ENCODE measurements around the gene CREBBP. TPM values are rescaled to one million over a fixed set of nuclear protein-coding genes. Genes with fewer than 3 reads are reported as not detected.

CREBBP gene
- total RNA-seq, 1 donor from 2014 or later, result 11.3 TPM

GRCh38 chr16:3781421-3781820, 99.1 kb downstream of the CREBBP start:
- no peak for TF ChIP-seq CTCF (conservative IDR thresholded peaks at IDR 0.05; ENCODE audit: low read depth, low read length)
- no peak overlapping the region for H3K4me3 ChIP-seq (ENCODE audit: low read depth, low read length)
- DNase-seq (ENCODE audit: low read depth), result no peak

- DNase-seq (ENCODE audit: low read depth), result no peak
- peak; percentile 16 for TF ChIP-seq CTCF (conservative IDR thresholded peaks at IDR 0.05; ENCODE audit: low read depth, low read length)
- no peak overlapping the region for H3K4me3 ChIP-seq (ENCODE audit: low read depth, low read length)
These were observed 99.9 kb downstream of the CREBBP start for GRCh38 chr16:3780570-3780969.

GRCh38 chr16:3776316-3776715, 104.2 kb downstream of the CREBBP start:
- DNase-seq (ENCODE audit: low read depth), result no peak
- H3K4me3 ChIP-seq (ENCODE audit: low read depth, low read length), result no peak overlapping the region
- no peak for TF ChIP-seq CTCF (conservative IDR thresholded peaks at IDR 0.05; ENCODE audit: low read depth, low read length)

GRCh38 chr16:3774819-3775218, 105.7 kb downstream of the CREBBP start:
- H3K4me3 ChIP-seq (ENCODE audit: low read depth, low read length), result no peak overlapping the region
- no peak for TF ChIP-seq CTCF (conservative IDR thresholded peaks at IDR 0.05; ENCODE audit: low read depth, low read length)
- DNase-seq (ENCODE audit: low read depth), result no peak

- H3K4me3 ChIP-seq (ENCODE audit: low read depth, low read length), result no peak overlapping the region
- no peak for TF ChIP-seq CTCF (conservative IDR thresholded peaks at IDR 0.05; ENCODE audit: low read depth, low read length)
- DNase-seq (ENCODE audit: low read depth), result no peak
These were observed 106.3 kb downstream of the CREBBP start for GRCh38 chr16:3774156-3774767.

GRCh38 chr16:3773663-3774062, 106.8 kb downstream of the CREBBP start:
- no peak overlapping the region for H3K4me3 ChIP-seq (ENCODE audit: low read depth, low read length)
- DNase-seq (ENCODE audit: low read depth), result no peak
- no peak for TF ChIP-seq CTCF (conservative IDR thresholded peaks at IDR 0.05; ENCODE audit: low read depth, low read length)

- no peak for DNase-seq (ENCODE audit: low read depth)
- H3K4me3 ChIP-seq (ENCODE audit: low read depth, low read length), result no peak overlapping the region
- no peak for TF ChIP-seq CTCF (conservative IDR thresholded peaks at IDR 0.05; ENCODE audit: low read depth, low read length)
These were observed 109.0 kb downstream of the CREBBP start for GRCh38 chr16:3771513-3771912.
